ENCODE data around the gene PCA3. TPM values are rescaled to one million over a fixed set of nuclear protein-coding genes. Genes with fewer than 3 reads are reported as not detected.

PCA3 gene
- total and polyA plus RNA-seq, 4 donors = 0.32 to 2.0 (median 0.81) TPM; not detected in 1

DNA sequence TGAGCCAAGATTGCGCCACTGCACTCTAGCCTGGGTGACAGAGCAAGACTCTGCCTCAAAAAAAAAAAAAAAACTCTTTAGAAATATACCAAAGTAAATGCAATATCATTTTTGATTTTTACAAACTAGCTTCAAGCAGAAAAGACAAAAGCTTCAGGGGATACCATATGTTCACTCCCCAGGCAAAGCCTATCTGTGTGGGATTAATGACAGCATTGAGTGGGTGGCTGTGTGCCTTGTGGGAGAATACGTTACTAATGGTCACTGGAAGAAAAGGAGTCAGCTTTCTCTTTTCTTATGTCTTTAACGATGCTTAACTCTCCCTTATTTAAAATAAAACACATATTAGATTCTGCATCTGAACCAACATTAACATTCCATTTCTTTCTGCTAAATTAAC lies 1.9 kb downstream of the PCA3 start:
- Histone ChIP-seq H3K36me3 (ENCODE audit: control insufficient read depth in 1 of 2, insufficient read depth in 2 of 2, low read length in 1 of 2) (peaks cover 0 to 2% of the 10 kb centered on the region in 2 donors), H3K27ac (ENCODE audit: low read depth in 1 of 2, low read length in 2 of 2) (no peak overlapping the region), H3K4me1 (ENCODE audit: control insufficient read depth in 1 of 2, insufficient read depth in 2 of 2, low read length in 2 of 2) (no peaks in the 10 kb centered on the region), H3K4me3 (ENCODE audit: low read length in 2 of 2) (no peak overlapping the region), H3K9me3 (ENCODE audit: control insufficient read depth, low read length) (no peaks in the 10 kb centered on the region), H3K27me3 (ENCODE audit: control insufficient read depth in 1 of 2, insufficient read depth in 2 of 2, low read length in 1 of 2) (no peaks in the 10 kb centered on the region)
- ATAC-seq (ENCODE audit: low FRiP score) = no peak
- 84 to 87% methylated on average over 3 of the region's 3 CpGs for WGBS, 2 donors
- intact Hi-C loops (cut with DNase I) = no loop called here
- no peak for DNase-seq

GRCh38 chr9:76772686-76773445 lies 8.6 kb downstream of the PCA3 start:
- Histone ChIP-seq H3K9me3 (ENCODE audit: control insufficient read depth, low read length) (no peaks in the 10 kb centered on the region), H3K4me3 (ENCODE audit: low read length in 2 of 2) (no peak overlapping the region), H3K4me1 (ENCODE audit: control insufficient read depth in 1 of 2, insufficient read depth in 2 of 2, low read length in 2 of 2) (peaks cover 3 to 8% of the 10 kb centered on the region in 2 donors), H3K27me3 (ENCODE audit: control insufficient read depth in 1 of 2, insufficient read depth in 2 of 2, low read length in 1 of 2) (no peaks in the 10 kb centered on the region), H3K27ac (ENCODE audit: low read depth in 1 of 2, low read length in 2 of 2) (peak overlapping the region in 1 of 2 donors; percentile 17), H3K36me3 (ENCODE audit: control insufficient read depth in 1 of 2, insufficient read depth in 2 of 2, low read length in 1 of 2) (no peaks in the 10 kb centered on the region)
- DNase-seq (no peak), ATAC-seq (ENCODE audit: low FRiP score) (no peak)
- 32 to 42% methylated on average over 5 of the region's 5 CpGs for WGBS, 2 donors
- intact Hi-C loops (cut with DNase I) = no loop called here

GRCh38 chr9:76784881-76785280 lies 20.6 kb downstream of the PCA3 start:
- H3K27me3 ChIP-seq (ENCODE audit: control insufficient read depth in 1 of 2, insufficient read depth in 2 of 2, low read length in 1 of 2) = no peaks in the 10 kb centered on the region
- no peak overlapping the region for H3K4me3 ChIP-seq (ENCODE audit: low read length in 2 of 2)
- ATAC-seq (ENCODE audit: low FRiP score) (no peak), DNase-seq (no peak)
- H3K36me3 ChIP-seq (ENCODE audit: control insufficient read depth in 1 of 2, insufficient read depth in 2 of 2, low read length in 1 of 2) = peaks cover 3 to 4% of the 10 kb centered on the region in 2 donors
- intact Hi-C loops (cut with DNase I) = no loop called here
- no peaks in the 10 kb centered on the region for H3K4me1 ChIP-seq (ENCODE audit: control insufficient read depth in 1 of 2, insufficient read depth in 2 of 2, low read length in 2 of 2)
- H3K27ac ChIP-seq (ENCODE audit: low read depth in 1 of 2, low read length in 2 of 2) = no peak overlapping the region
- no peaks in the 10 kb centered on the region for H3K9me3 ChIP-seq (ENCODE audit: control insufficient read depth, low read length)

GRCh38 chr9:76785501-76785900 lies 21.3 kb downstream of the PCA3 start:
- H3K9me3 ChIP-seq (ENCODE audit: control insufficient read depth, low read length) = no peaks in the 10 kb centered on the region
- no peaks in the 10 kb centered on the region for H3K4me1 ChIP-seq (ENCODE audit: control insufficient read depth in 1 of 2, insufficient read depth in 2 of 2, low read length in 2 of 2)
- H3K27ac ChIP-seq (ENCODE audit: low read depth in 1 of 2, low read length in 2 of 2) = no peak overlapping the region
- no peaks in the 10 kb centered on the region for H3K27me3 ChIP-seq (ENCODE audit: control insufficient read depth in 1 of 2, insufficient read depth in 2 of 2, low read length in 1 of 2)
- no peak for DNase-seq
- H3K4me3 ChIP-seq (ENCODE audit: low read length in 2 of 2) = no peak overlapping the region
- H3K36me3 ChIP-seq (ENCODE audit: control insufficient read depth in 1 of 2, insufficient read depth in 2 of 2, low read length in 1 of 2) = peaks cover 3 to 4% of the 10 kb centered on the region in 2 donors
- ATAC-seq (ENCODE audit: low FRiP score) = no peak
- whole genome bisulfite sequencing, 2 donors = 90 to 93% methylated on average over 1 of the region's 1 CpG
- intact Hi-C loops (cut with DNase I) = no loop called here

GRCh38 chr9:76787677-76788076 lies 23.4 kb downstream of the PCA3 start:
- no peak for DNase-seq
- H3K4me3 ChIP-seq (ENCODE audit: low read length in 2 of 2) = no peak overlapping the region
- H3K36me3 ChIP-seq (ENCODE audit: control insufficient read depth in 1 of 2, insufficient read depth in 2 of 2, low read length in 1 of 2) = peaks cover 3% of the 10 kb centered on the region in 2 donors
- H3K27me3 ChIP-seq (ENCODE audit: control insufficient read depth in 1 of 2, insufficient read depth in 2 of 2, low read length in 1 of 2) = no peaks in the 10 kb centered on the region
- ATAC-seq (ENCODE audit: low FRiP score) = no peak
- intact Hi-C loops (cut with DNase I) = no loop called here
- no peaks in the 10 kb centered on the region for H3K9me3 ChIP-seq (ENCODE audit: control insufficient read depth, low read length)
- H3K27ac ChIP-seq (ENCODE audit: low read depth in 1 of 2, low read length in 2 of 2) = no peak overlapping the region
- H3K4me1 ChIP-seq (ENCODE audit: control insufficient read depth in 1 of 2, insufficient read depth in 2 of 2, low read length in 2 of 2) = no peaks in the 10 kb centered on the region
- 93 to 94% methylated on average over 11 of the region's 11 CpGs for WGBS, 2 donors

- WGBS, 2 donors = 96 to 98% methylated on average over 1 of the region's 1 CpG
- no peak for DNase-seq
- ATAC-seq (ENCODE audit: low FRiP score) = no peak
- intact Hi-C loops (cut with DNase I) = no loop called here
- no peaks in the 10 kb centered on the region for H3K27me3 ChIP-seq (ENCODE audit: control insufficient read depth in 1 of 2, insufficient read depth in 2 of 2, low read length in 1 of 2)
- H3K36me3 ChIP-seq (ENCODE audit: control insufficient read depth in 1 of 2, insufficient read depth in 2 of 2, low read length in 1 of 2) = peaks cover 0 to 3% of the 10 kb centered on the region in 2 donors
- H3K9me3 ChIP-seq (ENCODE audit: control insufficient read depth, low read length) = no peaks in the 10 kb centered on the region
- no peak overlapping the region for H3K4me3 ChIP-seq (ENCODE audit: low read length in 2 of 2)
- no peaks in the 10 kb centered on the region for H3K4me1 ChIP-seq (ENCODE audit: control insufficient read depth in 1 of 2, insufficient read depth in 2 of 2, low read length in 2 of 2)
- no peak overlapping the region for H3K27ac ChIP-seq (ENCODE audit: low read depth in 1 of 2, low read length in 2 of 2)
These were observed 25.6 kb downstream of the PCA3 start for GRCh38 chr9:76789840-76790239.

DNA sequence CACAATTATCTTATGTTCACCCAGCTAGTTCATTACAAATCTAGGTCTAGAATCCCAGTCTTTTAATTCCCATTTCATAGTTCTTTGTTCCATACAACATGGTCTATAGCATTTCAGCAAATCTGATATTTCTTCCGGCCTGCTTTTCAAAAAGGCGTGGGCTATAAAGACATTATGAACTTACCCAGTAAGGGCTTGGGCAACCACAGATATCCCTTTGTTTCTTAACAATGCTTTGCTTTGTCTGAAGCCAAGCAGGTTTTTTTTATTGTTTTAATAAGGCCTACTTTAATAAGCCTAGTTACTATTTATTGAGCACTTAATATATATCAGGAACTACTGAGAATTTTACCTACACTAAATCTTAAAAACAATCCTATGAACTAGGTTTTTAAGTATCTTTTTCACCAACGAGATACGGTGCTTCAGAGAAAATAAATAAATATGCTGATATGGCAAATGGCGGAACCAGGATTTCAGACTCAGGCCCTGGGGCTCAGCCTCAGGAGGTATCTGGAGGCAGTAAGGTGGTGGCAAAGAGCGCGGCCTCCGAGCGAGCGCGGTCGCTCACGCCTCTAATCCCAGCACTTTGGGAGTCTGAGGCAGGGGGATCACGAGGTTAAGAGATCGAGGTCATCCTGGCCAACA lies 29.7 kb downstream of the PCA3 start:
- 93 to 95% methylated on average over 15 of the region's 15 CpGs for WGBS, 2 donors

GRCh38 chr9:76796296-76796695 lies 32.1 kb downstream of the PCA3 start:
- Histone ChIP-seq H3K36me3 (ENCODE audit: control insufficient read depth in 1 of 2, insufficient read depth in 2 of 2, low read length in 1 of 2) (peaks cover 0 to 5% of the 10 kb centered on the region in 2 donors), H3K27me3 (ENCODE audit: control insufficient read depth in 1 of 2, insufficient read depth in 2 of 2, low read length in 1 of 2) (no peaks in the 10 kb centered on the region), H3K27ac (ENCODE audit: low read depth in 1 of 2, low read length in 2 of 2) (no peak overlapping the region), H3K4me1 (ENCODE audit: control insufficient read depth in 1 of 2, insufficient read depth in 2 of 2, low read length in 2 of 2) (peaks cover 0 to 3% of the 10 kb centered on the region in 2 donors), H3K4me3 (ENCODE audit: low read length in 2 of 2) (no peak overlapping the region), H3K9me3 (ENCODE audit: control insufficient read depth, low read length) (no peaks in the 10 kb centered on the region)
- ATAC-seq (ENCODE audit: low FRiP score) = no peak
- intact Hi-C loops (cut with DNase I) = no loop called here
- no peak for DNase-seq
- WGBS, 2 donors = 87 to 92% methylated on average over 5 of the region's 5 CpGs

More for the DNA sequence above, 29.7 kb downstream of the PCA3 start:
- Histone ChIP-seq H3K36me3 (ENCODE audit: control insufficient read depth in 1 of 2, insufficient read depth in 2 of 2, low read length in 1 of 2) (peaks cover 0 to 5% of the 10 kb centered on the region in 2 donors), H3K4me1 (ENCODE audit: control insufficient read depth in 1 of 2, insufficient read depth in 2 of 2, low read length in 2 of 2) (peaks cover 0 to 3% of the 10 kb centered on the region in 2 donors), H3K27ac (ENCODE audit: low read depth in 1 of 2, low read length in 2 of 2) (no peak overlapping the region), H3K27me3 (ENCODE audit: control insufficient read depth in 1 of 2, insufficient read depth in 2 of 2, low read length in 1 of 2) (no peaks in the 10 kb centered on the region), H3K9me3 (ENCODE audit: control insufficient read depth, low read length) (no peaks in the 10 kb centered on the region), H3K4me3 (ENCODE audit: low read length in 2 of 2) (no peak overlapping the region)
- DNase-seq (no peak), ATAC-seq (ENCODE audit: low FRiP score) (no peak)
- intact Hi-C loops (cut with DNase I) = no loop called here

DNA sequence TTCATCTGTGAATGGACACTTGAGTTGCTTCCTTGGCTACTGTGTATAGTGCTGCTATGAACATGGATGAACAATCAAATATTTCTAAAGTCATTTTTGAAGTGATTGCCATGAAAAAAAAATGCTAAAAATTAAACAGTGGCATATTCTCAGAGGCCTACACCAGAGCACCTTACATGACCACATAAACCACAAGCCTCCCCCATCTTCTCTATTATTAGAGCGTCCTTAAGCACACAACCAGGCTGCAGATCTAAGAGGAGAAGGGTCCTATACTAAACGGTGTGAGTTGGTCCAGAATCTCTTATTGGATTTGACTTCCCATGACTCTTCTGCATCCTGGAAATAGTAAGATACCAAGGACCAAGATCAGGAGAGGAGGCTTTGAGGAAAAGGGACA lies 34.3 kb downstream of the PCA3 start:
- Histone ChIP-seq H3K27ac (ENCODE audit: low read depth in 1 of 2, low read length in 2 of 2) (no peak overlapping the region), H3K4me3 (ENCODE audit: low read length in 2 of 2) (no peak overlapping the region), H3K9me3 (ENCODE audit: control insufficient read depth, low read length) (no peaks in the 10 kb centered on the region), H3K4me1 (ENCODE audit: control insufficient read depth in 1 of 2, insufficient read depth in 2 of 2, low read length in 2 of 2) (peaks cover 0 to 3% of the 10 kb centered on the region in 2 donors), H3K36me3 (ENCODE audit: control insufficient read depth in 1 of 2, insufficient read depth in 2 of 2, low read length in 1 of 2) (peaks cover 0 to 5% of the 10 kb centered on the region in 2 donors), H3K27me3 (ENCODE audit: control insufficient read depth in 1 of 2, insufficient read depth in 2 of 2, low read length in 1 of 2) (no peaks in the 10 kb centered on the region)
- ATAC-seq (ENCODE audit: low FRiP score) (no peak), DNase-seq (no peak)
- intact Hi-C loops (cut with DNase I) = no loop called here
- WGBS, 2 donors = 86 to 89% methylated on average over 2 of the region's 2 CpGs
